ENCODE data around the gene ETDC.

DNA sequence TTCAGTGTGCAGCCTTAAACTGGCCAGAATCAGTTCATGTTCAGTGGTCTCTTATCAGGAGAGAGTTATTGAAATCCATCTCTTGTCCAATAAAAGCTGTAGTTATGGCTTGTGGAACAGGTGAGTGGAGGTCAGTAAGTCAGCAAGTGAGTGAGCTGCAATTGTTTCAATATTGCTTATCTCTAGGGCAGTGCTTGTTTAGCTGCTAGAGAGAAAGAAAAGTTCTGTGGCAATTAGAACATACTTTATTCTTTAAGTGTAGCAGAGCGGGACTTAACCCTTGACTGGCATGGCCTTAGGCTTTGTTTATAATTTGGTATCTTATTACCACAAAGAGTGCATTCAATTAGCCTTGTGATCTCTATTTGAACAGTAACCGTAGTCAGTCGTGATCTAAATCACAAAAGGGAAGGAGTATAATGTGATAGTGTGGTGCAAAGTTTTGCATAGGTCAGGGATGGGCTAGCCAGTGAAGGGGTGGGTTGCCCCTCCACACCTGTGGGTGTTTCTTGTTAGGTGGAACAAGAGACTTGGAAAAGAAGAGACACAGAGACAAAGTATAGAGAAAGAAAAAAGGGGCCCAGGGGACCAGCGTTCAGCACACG lies 6.9 kb upstream of the ETDC start:
- TF ChIP-seq, protein P1, sequence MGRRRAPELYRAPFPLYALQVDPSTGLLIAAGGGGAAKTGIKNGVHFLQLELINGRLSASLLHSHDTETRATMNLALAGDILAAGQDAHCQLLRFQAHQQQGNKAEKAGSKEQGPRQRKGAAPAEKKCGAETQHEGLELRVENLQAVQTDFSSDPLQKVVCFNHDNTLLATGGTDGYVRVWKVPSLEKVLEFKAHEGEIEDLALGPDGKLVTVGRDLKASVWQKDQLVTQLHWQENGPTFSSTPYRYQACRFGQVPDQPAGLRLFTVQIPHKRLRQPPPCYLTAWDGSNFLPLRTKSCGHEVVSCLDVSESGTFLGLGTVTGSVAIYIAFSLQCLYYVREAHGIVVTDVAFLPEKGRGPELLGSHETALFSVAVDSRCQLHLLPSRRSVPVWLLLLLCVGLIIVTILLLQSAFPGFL (CRISPR knock-in tag; IDR thresholded peaks at IDR 0.05; ENCODE audit: borderline replicate concordance), result no peak
- TF ChIP-seq, protein P2, sequence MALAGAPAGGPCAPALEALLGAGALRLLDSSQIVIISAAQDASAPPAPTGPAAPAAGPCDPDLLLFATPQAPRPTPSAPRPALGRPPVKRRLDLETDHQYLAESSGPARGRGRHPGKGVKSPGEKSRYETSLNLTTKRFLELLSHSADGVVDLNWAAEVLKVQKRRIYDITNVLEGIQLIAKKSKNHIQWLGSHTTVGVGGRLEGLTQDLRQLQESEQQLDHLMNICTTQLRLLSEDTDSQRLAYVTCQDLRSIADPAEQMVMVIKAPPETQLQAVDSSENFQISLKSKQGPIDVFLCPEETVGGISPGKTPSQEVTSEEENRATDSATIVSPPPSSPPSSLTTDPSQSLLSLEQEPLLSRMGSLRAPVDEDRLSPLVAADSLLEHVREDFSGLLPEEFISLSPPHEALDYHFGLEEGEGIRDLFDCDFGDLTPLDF (CRISPR knock-in tag; IDR thresholded peaks at IDR 0.05), result no peak
- TF ChIP-seq CTCF (IDR thresholded peaks at IDR 0.05) (no peak), MXD4 (CRISPR knock-in tag; IDR thresholded peaks at IDR 0.05; ENCODE audit: borderline replicate concordance) (no peak), NR2C2 (CRISPR knock-in tag; IDR thresholded peaks at IDR 0.05) (no peak), JUN (CRISPR knock-in tag; IDR thresholded peaks at IDR 0.05) (no peak), ELF4 (CRISPR knock-in tag; IDR thresholded peaks at IDR 0.05; ENCODE audit: low read depth) (no peak), NFE2L1 (CRISPR knock-in tag; IDR thresholded peaks at IDR 0.05) (no peak), IRF1 (CRISPR knock-in tag; IDR thresholded peaks at IDR 0.05) (no peak)
- TF ChIP-seq, protein P3, sequence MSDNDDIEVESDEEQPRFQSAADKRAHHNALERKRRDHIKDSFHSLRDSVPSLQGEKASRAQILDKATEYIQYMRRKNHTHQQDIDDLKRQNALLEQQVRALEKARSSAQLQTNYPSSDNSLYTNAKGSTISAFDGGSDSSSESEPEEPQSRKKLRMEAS (CRISPR knock-in tag; IDR thresholded peaks at IDR 0.05), result no peak

Data from WTC11 (cell line).